K562 (cell line): Measurements from ENCODE around the gene VSTM2B. TPM values are rescaled to one million over a fixed set of nuclear protein-coding genes. Genes with fewer than 3 reads are reported as not detected.
"Not testable (repeated sequence)": the region's sequence is repeated elsewhere in the genome, so short reads cannot be mapped to it uniquely, and the experiment has no call there.

Experiments
- ATAC-seq: fragments of 200-7000 bp; cut with Tn5 transposase; 3 replicates; pipeline ENCODE4 v1.9.1; 2020; ENCODE audit warnings: moderate library complexity
- BruUV-seq: library from RNA; stranded (reverse); fragments of 400-500 nt; replicated peaks from 2 replicates; lab custom pipeline; 2021; lab: Mats Ljungman, UMichigan
- CTCF ChIA-PET: fragments of 300-600 bp; formaldehyde crosslinking; extraction: SDS; loops from one replicate; lab custom pipeline; 2021; ENCODE audit warnings: low intra/inter-chr PET ratio; lab: Yijun Ruan, JAX
- POLR2A ChIA-PET: fragments of 300-600, 350-650 bp; sonication (Branson Sonifier 250); formaldehyde crosslinking; extraction: SDS; loops from one replicate; lab custom pipeline; 2021; ENCODE audit warnings: antibody characterized with exemption, inconsistent platforms; lab: Yijun Ruan, JAX
- DNase-seq, 4 experiments: peaks; one replicate each; pipeline versions ENCODE4 v3.0.0 to v3.0.0-alpha.2; 2011 to 2018; ENCODE audit warnings: low spot score in 3 of 4, mixed read lengths in 3 of 4; ENCODE audit errors: extremely low read depth in 1 of 4
- FAIRE-seq: peaks from 2 replicates; lab custom pipeline; 2011; peaks lifted over from hg19 to GRCh38; lab: Jason Lieb, UNC
- H2AFZ ChIP-seq: 2 replicates; pipeline ENCODE4 v1.6.0; 2011; ENCODE audit warnings: low read depth, low read length, control low read depth, inconsistent platforms
- H3K27ac ChIP-seq: fragments of 200-600 bp; 3 replicates; pipeline ENCODE4 v1.8.0; 2011; ENCODE audit warnings: low read depth, mild to moderate bottlenecking, control low read depth, inconsistent platforms, low read length, moderate library complexity, mixed read lengths; ENCODE audit errors: extremely low read depth
- H3K27me3 ChIP-seq, 2 experiments: fragments of 300-600 bp in 1 of 2; 2 replicates in 1 of 2; 3 replicates in 1 of 2; pipeline versions ENCODE4 v1.6.0 to v1.8.0; 2011; ENCODE audit warnings: inconsistent platforms in 2 of 2, low read length in 2 of 2, mild to moderate bottlenecking in 1 of 2, mixed read lengths in 1 of 2, moderate library complexity in 1 of 2; ENCODE audit not compliant: control insufficient read depth in 2 of 2, insufficient read depth in 2 of 2
- H3K36me3 ChIP-seq: fragments of 300-600 bp; 3 replicates; pipeline ENCODE4 v1.8.0; 2011; ENCODE audit warnings: mild to moderate bottlenecking, low read length, inconsistent platforms; ENCODE audit not compliant: control insufficient read depth, insufficient read depth
- H3K4me1 ChIP-seq, 2 experiments: fragments of 200-600 bp in 1 of 2; replicated peaks in 1 of 2; 2 replicates in 1 of 2; 3 replicates in 1 of 2; pipeline versions ENCODE4 v1.5.1 to v1.8.0; 2011; ENCODE audit warnings: inconsistent platforms in 2 of 2, low read length in 2 of 2, mild to moderate bottlenecking in 1 of 2, mixed read lengths in 1 of 2, moderate library complexity in 1 of 2; ENCODE audit not compliant: control insufficient read depth in 2 of 2, insufficient read depth in 2 of 2
- H3K4me2 ChIP-seq: 2 replicates; pipeline ENCODE4 v1.6.1; 2011; ENCODE audit warnings: low read length, control low read depth, inconsistent platforms, mixed read lengths; ENCODE audit not compliant: insufficient read depth
- H3K4me3 ChIP-seq: fragments of 200-600 bp; sonication (generic), shearing (Covaris generic); 2 replicates; pipeline ENCODE4 v1.5.1; 2016; ENCODE audit warnings: control low read depth, inconsistent platforms
- H3K79me2 ChIP-seq: fragments of 200-600 bp; 3 replicates; pipeline ENCODE4 v1.8.0; 2011; ENCODE audit warnings: low read length, inconsistent platforms; ENCODE audit not compliant: control insufficient read depth, insufficient read depth
- H3K9ac ChIP-seq, 2 experiments: 2 replicates each; pipeline versions ENCODE4 v1.6.0 to v1.6.1; 2011; ENCODE audit warnings: low read depth in 2 of 2, low read length in 2 of 2, control low read depth in 1 of 2, inconsistent platforms in 1 of 2, mild to moderate bottlenecking in 1 of 2, mixed read lengths in 1 of 2; ENCODE audit not compliant: insufficient read depth in 1 of 2
- H3K9me1 ChIP-seq: one replicate; pipeline ENCODE4 v1.6.0; 2011; ENCODE audit warnings: inconsistent platforms, mild to moderate bottlenecking, low read length, moderate library complexity; ENCODE audit not compliant: control insufficient read depth, insufficient read depth
- H3K9me3 ChIP-seq: replicated peaks from 2 replicates; pipeline ENCODE4 v1.5.1; 2011; ENCODE audit warnings: low read depth, low read length, inconsistent platforms; ENCODE audit not compliant: control insufficient read depth, insufficient read depth
- H4K20me1 ChIP-seq: replicated peaks from 2 replicates; pipeline ENCODE4 v1.6.1; 2011; ENCODE audit warnings: low read length, inconsistent platforms, mixed read lengths; ENCODE audit not compliant: control insufficient read depth, insufficient read depth
- CBFB ChIP-seq: sonication (generic); formaldehyde crosslinking; IDR thresholded peaks from 2 replicates; pipeline ENCODE4 v1.4.0; 2020; ENCODE audit warnings: mild to moderate bottlenecking, missing genetic modification reagents
- RBFOX2 ChIP-seq: fragments of 200-400 bp; formaldehyde crosslinking; IDR thresholded peaks from 2 replicates; pipeline ENCODE4 v1.6.1; 2017; ENCODE audit warnings: low read depth, mild to moderate bottlenecking, low read length, moderate library complexity
- RBM25 ChIP-seq: fragments of 200-400 bp; formaldehyde crosslinking; IDR thresholded peaks from 2 replicates; pipeline ENCODE4 v1.6.1; 2018; ENCODE audit warnings: low read length, low read depth, moderate library complexity; ENCODE audit not compliant: severe bottlenecking
- TCF15 ChIP-seq: fragments of 250-450 bp; sonication (Bioruptor Pico); IDR thresholded peaks from 2 replicates; pipeline ENCODE4 v1.8.0; 2022; ENCODE audit warnings: moderate library complexity, mild to moderate bottlenecking, inconsistent platforms
- ZBTB7A ChIP-seq: IDR thresholded peaks from 2 replicates; pipeline ENCODE4 v1.6.1; 2011; ENCODE audit warnings: low read depth, mild to moderate bottlenecking, low read length, moderate library complexity, borderline replicate concordance; ENCODE audit not compliant: control insufficient read depth
- ZKSCAN1 ChIP-seq: fragments of 150-350 bp; IDR thresholded peaks from 2 replicates; pipeline ENCODE4 v1.6.1; 2016; ENCODE audit warnings: low read depth, low read length
- ZNF146 ChIP-seq: IDR thresholded peaks from one replicate; pipeline ENCODE4 v1.6.1; 2018; ENCODE audit warnings: missing compliant biosample characterization; ENCODE audit not compliant: unreplicated experiment
- WGBS: fragments of 100-300 bp; shearing (Covaris generic); methylation state at CpG from one replicate; pipeline ENCODE4 v1.1.6; 2016; ENCODE audit warnings: low coverage, mixed read lengths; ENCODE audit not compliant: insufficient coverage; ENCODE audit errors: missing lambda C conversion rate; 5-methylcytosine and 5-hydroxymethylcytosine counted together
- in situ Hi-C: fragments of 300-500 bp; cut with MboI; formaldehyde crosslinking; loops from 4 replicates; pipeline ENCODE4 v1.15.0; 2018; ENCODE audit warnings: inconsistent platforms, mixed read lengths
- intact Hi-C: fragments of 100-400 bp; cut with micrococcal nuclease; formaldehyde crosslinking; loops from 2 replicates; pipeline ENCODE4 v1.14.2; 2022
- polyA plus RNA-seq, 8 experiments: library from polyadenylated mRNA; depleted of rRNA in 4 of 8; stranded (reverse) in 5 of 8; unstranded in 3 of 8; fragments of >200 nt; fragmentation: Nextera tagmentation in 2 of 8; fragmentation: Illumina TruSeq in 1 of 8; extraction: Ambion mirVana in 2 of 8; extraction: Trizol in 1 of 8; gene quantifications; 2 replicates each; pipeline versions ENCODE4 v1.2.1 to v1.2.3, GENCODE V29; 2011 to 2014; ENCODE audit warnings: inconsistent platforms in 1 of 8, missing spikeins in 1 of 8
- total RNA-seq, 7 experiments: library from RNA; depleted of rRNA in 6 of 7; stranded (reverse); fragments of >200 nt in 6 of 7; fragmentation: Illumina TruSeq in 2 of 7; extraction: Trizol in 2 of 7; gene quantifications; 2 replicates each; pipeline versions ENCODE4 v1.2.1 to v1.2.3, GENCODE V29; 2011 to 2021; ENCODE audit warnings: low replicate concordance in 1 of 7
- TF ChIP-seq, protein P1 (sequence below): sonication (generic); formaldehyde crosslinking; IDR thresholded peaks from 2 replicates; pipeline ENCODE4 v1.8.0; 2023; ENCODE audit warnings: missing genetic modification reagents, mild to moderate bottlenecking, borderline replicate concordance

The VSTM2B gene
- total and polyA plus RNA-seq, 9 of the 15 experiments (the other 6 are each of a cell fraction or from before 2014, with no cell fraction given) = not detected

DNA sequence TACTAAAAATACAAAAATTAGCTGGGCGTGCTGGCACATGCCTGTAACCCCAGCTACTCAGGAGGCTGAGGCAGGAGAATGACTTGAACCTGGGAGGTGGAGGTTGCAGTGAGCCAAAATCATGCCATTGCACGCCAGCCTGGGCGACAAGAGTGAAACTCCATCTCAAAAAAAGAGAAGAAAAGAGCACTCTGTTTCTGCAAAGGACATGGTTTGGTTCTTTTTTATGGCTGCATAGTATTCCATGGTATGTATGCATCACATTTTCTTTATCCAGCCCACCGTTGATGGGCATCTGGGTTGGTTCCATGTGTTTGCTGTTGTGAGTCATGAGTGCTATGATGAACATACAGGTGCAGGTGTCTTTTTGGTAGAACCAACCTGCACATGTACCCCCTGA lies 19.7 kb downstream of the VSTM2B start:
- ATAC-seq, DNase-seq, CTCF ChIA-PET, in situ Hi-C loops, H3K36me3 ChIP-seq, intact Hi-C loops, H3K27ac ChIP-seq, BruUV-seq, H3K9ac ChIP-seq, H2AFZ ChIP-seq, H4K20me1 ChIP-seq, FAIRE-seq, H3K4me3 ChIP-seq, H3K9me3 ChIP-seq, H3K4me2 ChIP-seq, H3K9me1 ChIP-seq, H3K4me1 ChIP-seq, H3K79me2 ChIP-seq: not testable (repeated sequence)
- 4% methylated on average over 3 of the region's 4 CpGs for WGBS
- TF ChIP-seq RBM25 = peak; percentile 62
- peak; percentile 72 for TF ChIP-seq ZNF146 (CRISPR knock-in tag)
- H3K27me3 ChIP-seq = peaks cover 0 to 14% of the 10 kb centered on the region in 2 experiments; a peak in 2 of 5 replicates
- POLR2A ChIA-PET = interaction anchor here (0.7 kb wide), 1 partner anchor 9 kb away, joined by 3 read pairs; no protein-coding TSS in a partner anchor

DNA sequence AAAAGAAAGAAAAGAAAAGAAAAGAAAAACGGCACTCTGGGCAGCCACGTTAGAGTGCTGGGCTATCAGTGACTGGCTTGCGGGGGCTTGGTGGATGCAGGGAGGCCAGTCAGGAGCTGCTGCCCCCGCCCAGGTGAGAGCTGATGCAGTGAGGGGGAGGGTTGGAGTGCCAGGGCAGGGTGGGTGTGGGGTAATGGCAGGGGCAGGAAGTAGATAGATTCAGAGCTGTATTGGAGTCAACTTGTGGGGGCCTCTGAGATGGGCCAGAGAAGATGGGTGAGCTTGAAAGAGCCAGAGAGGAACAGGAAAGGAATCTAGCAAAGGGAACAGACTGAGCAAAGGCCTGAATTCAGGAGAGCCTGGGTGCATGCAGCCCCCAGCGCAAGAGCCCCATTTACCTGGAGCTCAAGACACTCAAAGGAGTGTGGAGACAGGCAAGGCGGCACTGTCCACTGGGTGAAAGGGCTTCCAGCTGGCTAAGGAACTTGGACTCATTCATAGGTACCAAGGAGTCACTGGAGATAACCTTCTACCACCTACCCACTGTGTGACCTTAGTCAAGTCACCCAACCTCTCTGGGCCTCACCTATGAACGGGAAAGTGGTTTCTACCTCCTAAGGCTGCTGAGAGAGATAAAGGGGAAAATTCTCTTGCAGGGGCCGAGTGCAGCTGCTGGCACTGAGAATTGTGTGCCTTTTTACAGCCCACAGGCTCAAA lies 20.2 kb downstream of the VSTM2B start:
- WGBS = 1% methylated on average over 6 of the region's 8 CpGs
- in situ Hi-C loops = no loop called here
- BruUV-seq = no TSS peak
- no peak overlapping the region for H3K4me3 ChIP-seq
- no peaks in the 10 kb centered on the region for H3K36me3 ChIP-seq
- H3K4me1 ChIP-seq = no peaks in the 10 kb centered on the region; a peak in 2 of 5 replicates
- H2AFZ ChIP-seq = no peak overlapping the region
- H3K27ac ChIP-seq = no peak overlapping the region
- intact Hi-C loops = no loop called here
- DNase-seq (no peak), FAIRE-seq (no peak), ATAC-seq (no peak)
- H4K20me1 ChIP-seq = no peaks in the 10 kb centered on the region
- no peak overlapping the region for H3K4me2 ChIP-seq
- peaks cover 0 to 14% of the 10 kb centered on the region in 2 experiments; a peak in 2 of 5 replicates for H3K27me3 ChIP-seq
- no peaks in the 10 kb centered on the region for H3K9me1 ChIP-seq
- no peaks in the 10 kb centered on the region for H3K79me2 ChIP-seq
- ChIA-PET CTCF (no interaction called here), POLR2A (interaction anchor here (0.7 kb wide), 1 partner anchor 22 kb away, joined by 4 read pairs; no protein-coding TSS in a partner anchor)
- no peak overlapping the region for H3K9ac ChIP-seq
- no peaks in the 10 kb centered on the region for H3K9me3 ChIP-seq
- TF ChIP-seq, protein P1, sequence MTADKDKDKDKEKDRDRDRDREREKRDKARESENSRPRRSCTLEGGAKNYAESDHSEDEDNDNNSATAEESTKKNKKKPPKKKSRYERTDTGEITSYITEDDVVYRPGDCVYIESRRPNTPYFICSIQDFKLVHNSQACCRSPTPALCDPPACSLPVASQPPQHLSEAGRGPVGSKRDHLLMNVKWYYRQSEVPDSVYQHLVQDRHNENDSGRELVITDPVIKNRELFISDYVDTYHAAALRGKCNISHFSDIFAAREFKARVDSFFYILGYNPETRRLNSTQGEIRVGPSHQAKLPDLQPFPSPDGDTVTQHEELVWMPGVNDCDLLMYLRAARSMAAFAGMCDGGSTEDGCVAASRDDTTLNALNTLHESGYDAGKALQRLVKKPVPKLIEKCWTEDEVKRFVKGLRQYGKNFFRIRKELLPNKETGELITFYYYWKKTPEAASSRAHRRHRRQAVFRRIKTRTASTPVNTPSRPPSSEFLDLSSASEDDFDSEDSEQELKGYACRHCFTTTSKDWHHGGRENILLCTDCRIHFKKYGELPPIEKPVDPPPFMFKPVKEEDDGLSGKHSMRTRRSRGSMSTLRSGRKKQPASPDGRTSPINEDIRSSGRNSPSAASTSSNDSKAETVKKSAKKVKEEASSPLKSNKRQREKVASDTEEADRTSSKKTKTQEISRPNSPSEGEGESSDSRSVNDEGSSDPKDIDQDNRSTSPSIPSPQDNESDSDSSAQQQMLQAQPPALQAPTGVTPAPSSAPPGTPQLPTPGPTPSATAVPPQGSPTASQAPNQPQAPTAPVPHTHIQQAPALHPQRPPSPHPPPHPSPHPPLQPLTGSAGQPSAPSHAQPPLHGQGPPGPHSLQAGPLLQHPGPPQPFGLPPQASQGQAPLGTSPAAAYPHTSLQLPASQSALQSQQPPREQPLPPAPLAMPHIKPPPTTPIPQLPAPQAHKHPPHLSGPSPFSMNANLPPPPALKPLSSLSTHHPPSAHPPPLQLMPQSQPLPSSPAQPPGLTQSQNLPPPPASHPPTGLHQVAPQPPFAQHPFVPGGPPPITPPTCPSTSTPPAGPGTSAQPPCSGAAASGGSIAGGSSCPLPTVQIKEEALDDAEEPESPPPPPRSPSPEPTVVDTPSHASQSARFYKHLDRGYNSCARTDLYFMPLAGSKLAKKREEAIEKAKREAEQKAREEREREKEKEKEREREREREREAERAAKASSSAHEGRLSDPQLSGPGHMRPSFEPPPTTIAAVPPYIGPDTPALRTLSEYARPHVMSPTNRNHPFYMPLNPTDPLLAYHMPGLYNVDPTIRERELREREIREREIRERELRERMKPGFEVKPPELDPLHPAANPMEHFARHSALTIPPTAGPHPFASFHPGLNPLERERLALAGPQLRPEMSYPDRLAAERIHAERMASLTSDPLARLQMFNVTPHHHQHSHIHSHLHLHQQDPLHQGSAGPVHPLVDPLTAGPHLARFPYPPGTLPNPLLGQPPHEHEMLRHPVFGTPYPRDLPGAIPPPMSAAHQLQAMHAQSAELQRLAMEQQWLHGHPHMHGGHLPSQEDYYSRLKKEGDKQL = no peak
- TF ChIP-seq RBFOX2 (no peak), ZBTB7A (no peak), TCF15 (CRISPR knock-in tag) (no peak), ZKSCAN1 (no peak), CBFB (CRISPR knock-in tag) (no peak)
